Left renal pelvis (tissue), 4 donors: Measurements from ENCODE around the gene DCLK3. TPM values are rescaled to one million over a fixed set of nuclear protein-coding genes. Genes with fewer than 3 reads are reported as not detected.

Source experiments
- DNase-seq, 4 donors: peaks; one replicate each; pipeline ENCODE4 v3.0.0-alpha.2; 2013; ENCODE audit warnings: low read depth in 4 of 4, low spot score in 3 of 4
- polyA plus RNA-seq, 4 donors: library from polyadenylated mRNA; unstranded; fragments of 120-200 nt; gene quantifications; one replicate each; pipeline ENCODE4 v1.2.1, GENCODE V29; 2013; ENCODE audit not compliant: insufficient read length in 4 of 4

DCLK3 gene
- polyA plus RNA-seq, 4 donors, result 0.59 to 1.0 (median 0.81) TPM

DNA sequence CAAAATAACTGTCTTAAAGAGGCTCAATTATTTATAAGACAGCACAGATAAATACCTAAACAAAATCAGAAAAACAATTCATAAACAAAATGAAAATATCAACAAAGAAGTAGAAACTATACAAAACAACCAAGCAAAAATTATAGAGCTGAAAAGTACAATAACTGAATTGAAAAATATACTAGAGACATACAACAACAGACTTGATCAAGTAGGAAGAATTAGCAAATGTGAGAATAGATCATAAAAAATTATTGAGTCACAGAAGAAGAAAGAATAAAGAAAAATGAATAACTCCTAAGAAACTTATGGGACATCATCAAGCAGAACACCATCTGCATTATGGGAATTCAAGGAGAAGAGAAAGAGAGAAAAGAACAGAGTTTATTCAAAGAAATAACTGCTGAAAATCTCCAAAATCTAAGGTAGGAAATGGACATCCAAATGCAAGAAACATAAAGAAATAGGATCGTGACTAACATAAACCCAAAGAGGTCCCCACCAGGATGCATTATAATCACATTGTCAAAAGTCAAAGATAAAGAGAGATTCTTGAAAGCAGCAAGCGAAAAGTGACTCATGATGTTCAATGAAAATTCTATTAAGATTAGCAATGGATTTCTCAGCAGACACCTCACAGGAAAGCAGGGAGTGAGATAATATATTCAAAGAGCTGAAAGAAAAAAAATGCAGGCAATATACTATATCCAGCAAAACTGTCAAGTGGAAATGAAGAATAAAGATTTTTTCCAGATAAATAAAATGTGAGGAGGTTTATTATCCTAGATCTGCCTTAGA is 85.9 kb downstream of the DCLK3 start:
- no peak for DNase-seq

- DNase-seq, result no peak
Measured at GRCh38 chr3:36677331-36678007, 86.9 kb downstream of the DCLK3 start.

DNA sequence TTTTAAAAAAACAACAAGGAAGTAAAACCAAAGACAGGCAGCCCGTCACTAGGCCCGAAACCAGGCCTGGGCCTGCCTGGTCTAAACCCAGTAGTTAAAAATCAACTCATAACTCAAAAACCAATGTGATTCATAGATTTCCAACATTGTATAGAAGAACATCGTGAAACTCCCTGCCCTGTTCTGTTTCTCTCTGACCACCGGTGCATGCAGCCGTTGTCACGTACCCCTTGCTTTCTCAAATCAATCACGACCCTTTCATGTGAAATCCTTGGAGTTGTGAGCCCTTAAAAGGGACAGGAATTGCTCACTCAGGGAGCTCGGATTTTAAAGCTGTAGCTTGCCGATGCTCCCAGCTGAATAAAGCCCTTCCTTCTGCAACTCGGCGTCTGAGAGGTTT is 89.5 kb downstream of the DCLK3 start:
- no peak for DNase-seq

- no peak for DNase-seq
Measured at GRCh38 chr3:36669764-36670163, 94.6 kb downstream of the DCLK3 start.

DNA sequence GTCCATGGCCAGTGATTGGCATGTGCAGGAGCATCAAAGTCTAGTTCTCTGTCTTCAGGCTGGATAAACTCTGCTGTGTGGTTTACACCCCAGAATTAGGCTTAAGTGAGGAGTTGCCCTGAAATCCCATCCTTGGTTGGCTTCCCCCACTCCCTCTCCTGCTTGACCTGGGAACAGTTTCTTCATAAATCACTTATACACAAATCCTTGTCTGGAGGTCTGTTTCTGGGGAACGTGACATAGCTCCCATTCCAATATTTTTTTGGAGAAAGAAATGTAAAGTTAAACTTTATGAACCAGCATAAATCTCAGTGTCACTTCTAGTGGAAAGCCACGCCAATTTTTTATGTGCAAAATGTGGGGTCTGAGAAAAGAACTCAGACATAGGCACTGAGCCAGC is 98.2 kb downstream of the DCLK3 start:
- no peak for DNase-seq

- no peak for DNase-seq
Measured at GRCh38 chr3:36663666-36664291, 100.6 kb downstream of the DCLK3 start.

DNA sequence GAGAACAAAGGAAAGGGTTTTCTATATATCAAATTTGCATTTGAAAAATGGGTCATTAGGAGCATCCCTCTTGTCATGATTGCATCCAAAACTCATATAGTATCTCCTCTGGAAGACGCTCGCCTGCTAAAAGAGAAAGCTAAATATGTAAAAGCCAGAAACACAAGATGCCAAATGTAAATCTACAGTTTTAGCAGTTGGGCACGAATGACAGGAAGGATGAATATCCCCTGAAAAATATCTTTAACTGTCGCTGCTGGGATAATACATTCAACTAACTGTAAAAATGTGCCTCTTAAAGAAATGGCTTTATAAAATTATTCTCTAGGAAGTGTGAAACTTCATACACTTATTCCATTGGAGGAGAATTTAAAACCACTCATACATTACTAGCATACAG is 101.7 kb downstream of the DCLK3 start:
- DNase-seq, result no peak

Other genes starting within 250 kb of the DCLK3 start
- 10 to 100 TPM in 1 of 4 donors, 1 to 10 TPM in 3; 5.8 to 17.2 (median 6.5) TPM for gene TRANK1, start 180.5 kb upstream of the DCLK3 start, polyA plus RNA-seq
- 10 to 100 TPM; 45.1 to 61.9 (median 53.9) TPM for gene EPM2AIP1, start 228.6 kb upstream of the DCLK3 start, polyA plus RNA-seq
- 10 to 100 TPM; 41.5 to 53.5 (median 50.0) TPM for gene MLH1, start 229.0 kb upstream of the DCLK3 start, polyA plus RNA-seq